ENCODE measurements around the gene CASS4. TPM values are rescaled to one million over a fixed set of nuclear protein-coding genes. Genes with fewer than 3 reads are reported as not detected.

Gene CASS4
- total RNA-seq, 1 experiment from 2014 or later: 0.15 TPM

GRCh38 chr20:56392132-56392880 lies 19.8 kb upstream of the CASS4 start, which contains the start of the genes AURKA and CSTF1:
Gene AURKA, minus strand, starts transcription at chr20:56392215. Its CDS starts 4,018 bp downstream, at chr20:56388197.
Gene CSTF1, plus strand, starts transcription at chr20:56392645. Its CDS starts 2,908 bp downstream, at chr20:56395553.
- CTCF ChIA-PET: no interaction called here

GRCh38 chr20:56392881-56393482 lies 19.1 kb upstream of the CASS4 start:
- intact Hi-C loops (cut with micrococcal nuclease; ENCODE audit: unreplicated experiment) (no loop called here), in situ Hi-C loops (cut with HindIII; ENCODE audit: low pct_unique_long_range_greater_than_20kb, low sequenced_read_pairs) (no loop called here)
- no peaks in the 10 kb centered on the region for H3K9me3 ChIP-seq (ENCODE audit: control insufficient read depth, insufficient read depth, low read depth, low read length)
- no peaks in the 10 kb centered on the region for H3K27me3 ChIP-seq (ENCODE audit: control insufficient read depth, insufficient read depth, low read length)
- ATAC-seq (no peak), DNase-seq (ENCODE audit: low read depth, low spot score) (no peak)
- no peak for TF ChIP-seq POLR2AphosphoS5 (IDR thresholded peaks at IDR 0.05; ENCODE audit: low read depth, low read length)
- TF ChIP-seq, protein P1, sequence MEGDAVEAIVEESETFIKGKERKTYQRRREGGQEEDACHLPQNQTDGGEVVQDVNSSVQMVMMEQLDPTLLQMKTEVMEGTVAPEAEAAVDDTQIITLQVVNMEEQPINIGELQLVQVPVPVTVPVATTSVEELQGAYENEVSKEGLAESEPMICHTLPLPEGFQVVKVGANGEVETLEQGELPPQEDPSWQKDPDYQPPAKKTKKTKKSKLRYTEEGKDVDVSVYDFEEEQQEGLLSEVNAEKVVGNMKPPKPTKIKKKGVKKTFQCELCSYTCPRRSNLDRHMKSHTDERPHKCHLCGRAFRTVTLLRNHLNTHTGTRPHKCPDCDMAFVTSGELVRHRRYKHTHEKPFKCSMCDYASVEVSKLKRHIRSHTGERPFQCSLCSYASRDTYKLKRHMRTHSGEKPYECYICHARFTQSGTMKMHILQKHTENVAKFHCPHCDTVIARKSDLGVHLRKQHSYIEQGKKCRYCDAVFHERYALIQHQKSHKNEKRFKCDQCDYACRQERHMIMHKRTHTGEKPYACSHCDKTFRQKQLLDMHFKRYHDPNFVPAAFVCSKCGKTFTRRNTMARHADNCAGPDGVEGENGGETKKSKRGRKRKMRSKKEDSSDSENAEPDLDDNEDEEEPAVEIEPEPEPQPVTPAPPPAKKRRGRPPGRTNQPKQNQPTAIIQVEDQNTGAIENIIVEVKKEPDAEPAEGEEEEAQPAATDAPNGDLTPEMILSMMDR (IDR thresholded peaks at IDR 0.05): no peak
- no peak for TF ChIP-seq TCF7L2 (IDR thresholded peaks at IDR 0.05; ENCODE audit: low read depth, low read length)
- TF ChIP-seq SIN3A (IDR thresholded peaks at IDR 0.05; ENCODE audit: borderline replicate concordance, insufficient read depth, low read depth, low read length): no peak
- TF ChIP-seq, protein P2, sequence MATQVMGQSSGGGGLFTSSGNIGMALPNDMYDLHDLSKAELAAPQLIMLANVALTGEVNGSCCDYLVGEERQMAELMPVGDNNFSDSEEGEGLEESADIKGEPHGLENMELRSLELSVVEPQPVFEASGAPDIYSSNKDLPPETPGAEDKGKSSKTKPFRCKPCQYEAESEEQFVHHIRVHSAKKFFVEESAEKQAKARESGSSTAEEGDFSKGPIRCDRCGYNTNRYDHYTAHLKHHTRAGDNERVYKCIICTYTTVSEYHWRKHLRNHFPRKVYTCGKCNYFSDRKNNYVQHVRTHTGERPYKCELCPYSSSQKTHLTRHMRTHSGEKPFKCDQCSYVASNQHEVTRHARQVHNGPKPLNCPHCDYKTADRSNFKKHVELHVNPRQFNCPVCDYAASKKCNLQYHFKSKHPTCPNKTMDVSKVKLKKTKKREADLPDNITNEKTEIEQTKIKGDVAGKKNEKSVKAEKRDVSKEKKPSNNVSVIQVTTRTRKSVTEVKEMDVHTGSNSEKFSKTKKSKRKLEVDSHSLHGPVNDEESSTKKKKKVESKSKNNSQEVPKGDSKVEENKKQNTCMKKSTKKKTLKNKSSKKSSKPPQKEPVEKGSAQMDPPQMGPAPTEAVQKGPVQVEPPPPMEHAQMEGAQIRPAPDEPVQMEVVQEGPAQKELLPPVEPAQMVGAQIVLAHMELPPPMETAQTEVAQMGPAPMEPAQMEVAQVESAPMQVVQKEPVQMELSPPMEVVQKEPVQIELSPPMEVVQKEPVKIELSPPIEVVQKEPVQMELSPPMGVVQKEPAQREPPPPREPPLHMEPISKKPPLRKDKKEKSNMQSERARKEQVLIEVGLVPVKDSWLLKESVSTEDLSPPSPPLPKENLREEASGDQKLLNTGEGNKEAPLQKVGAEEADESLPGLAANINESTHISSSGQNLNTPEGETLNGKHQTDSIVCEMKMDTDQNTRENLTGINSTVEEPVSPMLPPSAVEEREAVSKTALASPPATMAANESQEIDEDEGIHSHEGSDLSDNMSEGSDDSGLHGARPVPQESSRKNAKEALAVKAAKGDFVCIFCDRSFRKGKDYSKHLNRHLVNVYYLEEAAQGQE (IDR thresholded peaks at IDR 0.05; ENCODE audit: insufficient read depth in 1 of 2, low read depth in 2 of 2, low read length in 1 of 2): no peak
- H3K27ac ChIP-seq (ENCODE audit: low read length): peak overlapping the region; percentile 93
- H3K4me1 ChIP-seq (ENCODE audit: control insufficient read depth, insufficient read depth, low read length): peaks cover 26% of the 10 kb centered on the region
- BruUV-seq (replicated peaks): no TSS peak
- ChIA-PET POLR2A (no interaction called here), CTCF (interaction anchor here (0.7 kb wide), 1 partner anchor 28 kb away, joined by 4 read pairs; no protein-coding TSS in a partner anchor)
- peaks cover 30% of the 10 kb centered on the region for H3K36me3 ChIP-seq (ENCODE audit: control insufficient read depth, insufficient read depth, low read length)
- H3K4me3 ChIP-seq (ENCODE audit: low read depth in 2 of 2, low read length in 2 of 2): peak overlapping the region; percentile 76 to 98

More at GRCh38 chr20:56392132-56392880, 19.8 kb upstream of the CASS4 start, which contains the start of the genes AURKA and CSTF1:
- peak within 1 kb of the TSS; percentile 93 for H3K27ac ChIP-seq (ENCODE audit: low read length)
- intact Hi-C loops (cut with micrococcal nuclease; ENCODE audit: unreplicated experiment) (no loop called here), in situ Hi-C loops (cut with HindIII; ENCODE audit: low pct_unique_long_range_greater_than_20kb, low sequenced_read_pairs) (no loop called here)
- peak; percentile 91; the same call in 1 of the 2 replicates for TF ChIP-seq SIN3A (IDR thresholded peaks at IDR 0.05; ENCODE audit: borderline replicate concordance, insufficient read depth, low read depth, low read length)
- TF ChIP-seq POLR2AphosphoS5 (IDR thresholded peaks at IDR 0.05; ENCODE audit: low read depth, low read length): peak; percentile 83
- peak; percentile 89 for TF ChIP-seq TCF7L2 (IDR thresholded peaks at IDR 0.05; ENCODE audit: low read depth, low read length)
- TF ChIP-seq, protein P2 (IDR thresholded peaks at IDR 0.05; ENCODE audit: insufficient read depth in 1 of 2, low read depth in 2 of 2, low read length in 1 of 2): no peak
- TF ChIP-seq, protein P1 (IDR thresholded peaks at IDR 0.05): no peak
- POLR2A ChIA-PET: no interaction called here
- peaks cover 26% of the 10 kb centered on the region for H3K4me1 ChIP-seq (ENCODE audit: control insufficient read depth, insufficient read depth, low read length)
- H3K9me3 ChIP-seq (ENCODE audit: control insufficient read depth, insufficient read depth, low read depth, low read length): no peaks in the 10 kb centered on the region
- BruUV-seq (replicated peaks): TSS peak; percentile 87
- DNase-seq (ENCODE audit: low read depth, low spot score) (peak; percentile 97), ATAC-seq (peak; percentile 97)
- H3K27me3 ChIP-seq (ENCODE audit: control insufficient read depth, insufficient read depth, low read length): no peaks in the 10 kb centered on the region
- H3K36me3 ChIP-seq (ENCODE audit: control insufficient read depth, insufficient read depth, low read length): peaks cover 28% of the 10 kb centered on the region
- peak within 1 kb of the TSS; percentile 76 to 98 for H3K4me3 ChIP-seq (ENCODE audit: low read depth in 2 of 2, low read length in 2 of 2)

Data from Panc1 (cell line).